Measurements from ENCODE around the gene TSPAN13.

Gene TSPAN13

DNA sequence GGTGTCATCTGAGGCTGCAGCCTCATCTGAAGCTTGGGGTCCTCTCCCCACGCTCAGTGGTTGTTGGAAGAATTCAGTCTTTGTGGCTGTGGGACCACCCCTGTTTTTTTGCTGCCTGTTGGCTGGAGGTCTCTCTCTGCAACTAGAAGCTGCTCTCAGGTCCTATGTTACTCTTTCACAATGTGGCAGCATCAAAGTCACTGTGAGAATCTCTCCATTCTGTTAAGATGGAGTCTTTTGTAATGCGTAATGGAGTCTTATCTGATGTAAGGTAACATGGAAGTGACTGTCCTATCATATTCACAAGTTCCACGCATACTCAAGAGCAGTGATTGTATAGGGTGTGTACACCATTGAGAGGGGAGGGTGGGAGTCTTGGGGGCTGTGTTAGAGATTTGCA, 24.9 kb downstream of the TSPAN13 start:
- DNase-seq, result no peak

DNA sequence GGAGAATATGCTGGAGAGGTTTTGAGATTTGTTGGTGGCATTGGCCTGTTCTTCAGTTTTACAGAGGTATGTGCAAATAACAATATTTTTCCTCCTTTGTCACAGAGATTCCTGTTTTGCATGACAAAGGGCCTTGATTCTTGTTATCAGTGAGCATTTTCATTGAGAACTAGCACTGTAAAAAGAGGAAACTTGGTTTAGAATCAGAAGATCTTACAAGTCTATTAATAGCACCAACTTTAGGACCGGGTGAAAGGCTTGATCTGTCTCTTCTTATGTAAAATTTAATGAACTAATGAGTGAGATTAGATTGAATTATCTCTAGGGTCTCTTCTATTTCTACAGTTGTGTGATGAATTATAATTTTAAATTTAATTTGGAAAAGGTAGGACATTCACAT, 25.5 kb downstream of the TSPAN13 start:
- DNase-seq, result no peak

DNA sequence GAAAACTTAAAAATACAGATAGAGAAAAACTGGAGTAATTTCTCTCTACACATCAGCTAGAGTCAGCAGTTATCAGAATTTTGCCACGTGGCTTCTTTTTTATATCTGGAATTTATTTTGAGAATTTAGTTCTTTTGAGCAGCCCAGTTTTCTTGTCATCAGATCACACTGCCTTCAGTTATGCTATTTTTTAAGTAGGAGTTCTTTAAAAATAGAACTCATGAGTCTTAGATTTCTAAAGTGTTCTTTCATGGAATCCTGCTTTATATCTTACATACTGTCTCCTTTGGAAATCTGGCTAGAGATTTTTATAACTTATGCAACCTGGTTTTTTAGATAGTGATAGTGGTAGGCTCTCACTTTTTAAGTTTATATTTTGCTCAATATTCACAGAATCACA, 27.0 kb downstream of the TSPAN13 start:
- DNase-seq, result no peak

DNA sequence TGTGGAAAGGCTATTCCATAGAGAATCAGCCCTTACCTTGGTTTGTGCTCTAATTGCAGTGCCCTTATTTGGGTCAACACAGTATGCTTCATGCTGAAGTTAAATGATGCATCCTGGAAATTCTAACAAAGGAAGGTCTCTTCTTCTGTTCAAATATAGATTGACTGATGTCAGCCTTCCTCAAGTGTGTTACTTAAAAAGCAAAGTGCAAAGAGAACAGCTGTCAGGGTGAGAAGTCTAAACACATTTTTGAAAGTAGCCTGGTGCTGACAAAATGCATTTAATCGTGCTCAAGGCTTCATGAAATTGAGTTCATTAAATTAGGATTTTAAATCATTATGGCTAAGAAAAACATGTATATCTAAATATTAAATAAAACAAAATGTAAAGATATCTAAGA, 31.8 kb downstream of the TSPAN13 start:
- peak; percentile 42 for DNase-seq

DNA sequence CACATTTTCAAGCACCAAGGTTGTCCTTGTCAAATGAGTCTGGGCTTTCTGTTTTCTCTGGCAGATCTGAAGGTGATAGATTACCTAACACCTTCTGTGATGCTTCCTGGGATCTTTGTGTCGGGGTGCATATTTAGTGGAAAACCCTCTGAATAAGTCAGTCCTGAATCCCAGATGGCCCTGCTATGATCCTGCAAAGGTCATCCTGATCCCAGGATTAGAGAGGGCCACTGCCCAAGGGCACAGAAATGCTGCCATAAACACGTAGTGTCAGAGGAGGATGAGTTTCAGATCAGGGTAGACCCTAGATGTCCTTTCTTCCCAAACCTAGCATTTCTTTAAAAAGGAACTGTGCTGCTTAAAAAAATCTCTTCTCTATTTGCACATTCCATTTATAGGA, 32.3 kb downstream of the TSPAN13 start:
- DNase-seq, result no peak

DNA sequence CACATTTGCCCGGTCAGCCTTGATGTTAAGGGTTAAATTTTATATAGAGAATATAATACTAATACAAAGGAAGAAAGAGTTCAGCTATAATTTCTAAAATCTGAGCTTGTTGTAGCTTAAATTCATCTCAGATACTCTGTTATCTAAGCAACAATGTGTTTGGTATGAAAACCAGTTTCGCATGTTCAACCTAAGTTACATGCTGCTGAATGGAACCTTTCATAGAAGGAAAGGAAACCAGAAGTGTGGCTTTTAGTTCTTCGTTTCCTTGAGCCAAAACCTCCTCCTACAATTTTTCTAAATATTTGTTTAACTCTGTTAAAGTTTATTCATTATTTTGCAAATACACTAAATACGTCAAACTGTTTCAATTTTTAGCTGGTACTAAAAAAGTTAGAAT, 32.7 kb downstream of the TSPAN13 start:
- DNase-seq, result no peak

DNA sequence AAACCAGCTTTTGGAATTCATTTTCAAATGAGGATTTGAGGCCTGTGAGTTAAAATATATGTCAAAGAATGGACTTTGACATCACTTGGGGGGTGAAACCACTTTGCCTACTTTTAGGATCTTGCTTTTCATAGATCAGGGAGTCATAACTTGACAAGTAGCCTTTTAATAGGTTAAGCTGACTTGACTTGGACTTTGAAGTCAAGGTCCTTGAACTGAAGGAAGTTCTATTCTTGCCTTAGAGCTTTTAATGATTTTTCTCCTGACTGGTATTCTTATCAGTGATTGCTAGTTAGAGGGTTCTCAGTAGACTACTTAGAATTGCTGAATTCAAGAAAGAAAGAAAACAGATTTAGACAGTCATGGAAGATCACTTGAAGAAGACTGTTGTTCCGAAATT, 33.6 kb downstream of the TSPAN13 start:
- DNase-seq, result no peak

DNA sequence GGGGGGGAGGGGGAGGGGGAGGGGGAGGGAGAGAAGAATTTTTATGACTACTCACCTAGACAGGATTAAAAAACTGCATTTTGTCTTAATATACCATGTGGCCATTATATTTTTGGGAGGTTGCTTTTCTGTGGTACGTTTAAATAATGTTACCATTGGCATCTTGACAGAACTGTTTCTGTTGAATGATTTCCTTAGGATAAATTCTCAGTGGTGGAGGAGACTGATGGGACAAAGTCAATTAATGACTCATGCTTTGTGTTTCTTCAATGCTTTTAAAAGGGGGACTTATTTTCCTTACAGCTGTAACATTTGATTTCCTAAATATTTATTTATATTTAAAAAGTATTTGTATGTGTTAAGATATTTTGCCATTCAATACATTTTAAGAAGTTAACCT, 37.5 kb downstream of the TSPAN13 start:
- DNase-seq, result no peak

DNA sequence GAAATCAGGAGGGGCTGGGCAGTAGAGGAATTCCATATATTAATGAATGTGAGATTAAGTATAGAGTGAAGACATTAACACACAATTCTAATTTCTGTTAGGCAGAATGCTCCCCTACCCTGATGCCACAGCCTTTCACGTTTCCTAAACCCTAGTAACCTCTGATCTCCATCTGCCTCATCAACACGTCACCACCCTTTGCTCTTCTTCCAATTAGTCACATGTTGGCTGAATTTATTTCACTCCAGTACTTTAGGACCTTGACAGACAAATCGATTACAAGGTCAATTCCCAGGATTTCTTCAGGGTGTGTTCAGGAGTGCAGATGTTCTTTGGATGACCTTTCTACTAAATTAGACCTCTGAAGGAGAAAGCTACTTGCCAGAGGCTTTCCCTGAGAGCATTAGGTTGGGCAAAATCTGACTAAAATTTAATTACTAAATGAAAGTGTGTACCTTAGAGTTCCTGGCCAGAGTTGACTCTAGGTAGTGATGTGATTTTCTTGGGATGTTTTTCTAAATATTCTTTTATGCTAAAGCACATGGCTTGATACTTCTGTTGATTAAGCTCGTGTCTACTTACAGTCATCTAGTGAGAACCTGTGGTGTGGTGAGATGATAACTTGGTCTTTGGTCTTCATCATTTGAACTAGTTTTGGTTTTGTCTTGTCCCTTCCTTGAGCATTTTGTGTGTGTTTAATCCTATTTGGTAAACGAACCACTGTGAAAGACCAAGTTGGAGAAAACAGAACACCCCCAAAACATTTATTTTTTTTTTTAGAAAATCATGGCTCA, 38.5 kb downstream of the TSPAN13 start:
- peak; percentile 54 for DNase-seq

DNA sequence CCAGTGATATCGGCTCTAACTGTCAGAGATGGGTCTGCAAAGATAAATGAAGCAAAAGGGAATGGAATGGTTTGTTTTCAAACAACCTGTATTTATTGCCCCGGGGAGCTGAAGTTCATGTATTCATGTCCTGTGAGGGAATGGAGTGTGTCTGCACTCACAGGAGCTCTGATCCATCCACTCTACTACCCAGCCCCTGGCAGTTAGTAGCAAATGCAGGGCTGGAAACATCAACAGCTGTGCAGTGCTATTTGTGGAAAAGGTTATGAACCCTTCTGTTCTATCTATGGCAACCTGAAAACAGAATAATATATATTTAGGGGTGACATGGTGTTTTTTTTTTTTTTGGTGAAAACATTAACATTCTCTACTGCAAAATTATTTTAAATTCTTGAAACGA, 41.4 kb downstream of the TSPAN13 start:
- DNase-seq, result peak; percentile 77

DNA sequence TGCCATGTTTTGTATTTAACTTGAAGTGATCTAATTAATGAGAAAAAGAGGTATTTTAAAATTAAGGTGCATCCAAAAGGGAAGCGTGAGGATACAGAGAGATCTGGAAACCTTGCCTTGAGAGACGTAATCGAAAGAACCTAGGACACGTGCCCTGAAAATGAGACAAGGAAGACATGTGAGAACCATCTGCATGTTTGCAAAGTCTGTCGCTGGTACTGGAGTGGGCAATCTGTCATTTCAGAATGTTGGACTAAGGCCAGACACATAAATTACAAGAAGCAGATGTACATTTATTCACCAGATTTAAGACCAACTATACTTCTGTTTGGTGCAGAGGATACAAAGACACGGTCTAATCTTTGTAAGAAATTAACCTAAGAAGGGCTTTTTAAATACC, 42.1 kb downstream of the TSPAN13 start:
- peak; percentile 99 for DNase-seq

DNA sequence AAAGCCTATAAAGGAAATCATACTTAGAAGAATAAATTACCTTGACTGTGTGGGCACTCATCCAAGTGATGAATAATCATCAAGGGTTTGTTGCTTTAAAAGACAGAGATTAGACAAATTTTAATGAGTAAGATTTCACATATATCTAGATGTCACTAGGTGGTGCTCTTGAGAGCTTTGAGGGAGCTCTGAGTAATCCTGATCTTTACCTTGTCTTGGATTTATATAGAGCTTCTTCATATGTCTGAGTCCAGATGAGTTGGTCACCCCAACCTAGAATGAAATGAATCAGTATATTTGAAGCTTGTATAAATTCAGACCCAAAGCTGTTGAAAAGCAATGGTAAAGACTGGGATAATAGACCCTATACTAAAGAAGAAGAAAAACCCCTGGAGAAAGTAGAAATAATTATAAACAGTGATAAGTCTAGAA, 47.6 kb downstream of the TSPAN13 start:
- DNase-seq, result peak; percentile 67

DNA sequence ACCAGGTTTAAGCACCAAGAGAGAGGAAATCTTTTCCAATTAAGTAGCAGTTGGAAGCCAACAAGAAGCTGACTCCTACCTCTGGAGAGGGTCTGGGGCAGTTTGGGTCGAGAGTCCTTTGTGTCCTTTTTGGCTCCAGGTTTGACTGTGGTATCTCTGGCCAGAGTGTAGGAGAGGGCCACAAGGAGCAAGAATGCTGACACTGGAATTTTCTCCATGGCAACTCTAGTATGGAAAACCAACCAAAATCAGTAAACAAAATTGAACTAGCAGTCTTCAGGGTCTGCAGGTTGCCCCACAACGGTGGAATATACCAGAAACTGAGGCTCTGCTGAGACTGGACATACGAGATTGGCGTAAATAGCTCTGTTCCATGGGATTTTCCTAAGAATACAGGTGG, 48.0 kb downstream of the TSPAN13 start:
- DNase-seq, result no peak

DNA sequence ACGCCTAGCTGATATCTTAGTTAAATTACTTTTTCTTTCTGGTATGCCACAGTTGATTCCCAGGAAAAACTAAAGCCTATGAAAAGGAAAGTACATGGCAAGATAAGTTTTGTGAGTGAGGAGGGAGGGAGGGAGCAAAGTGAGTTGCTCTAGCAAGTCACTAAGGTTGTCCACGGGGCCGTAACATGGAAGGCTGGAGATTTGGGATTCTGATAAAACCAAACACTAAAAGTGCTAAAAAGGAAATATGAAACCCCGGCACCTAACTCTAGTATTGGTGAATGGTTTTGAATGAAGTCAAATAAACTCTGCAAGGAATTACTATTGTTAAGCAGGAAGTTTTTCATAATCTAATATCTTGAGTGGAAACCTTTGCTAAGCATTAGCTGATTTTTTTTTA, 49.6 kb downstream of the TSPAN13 start:
- DNase-seq, result no peak

DNA sequence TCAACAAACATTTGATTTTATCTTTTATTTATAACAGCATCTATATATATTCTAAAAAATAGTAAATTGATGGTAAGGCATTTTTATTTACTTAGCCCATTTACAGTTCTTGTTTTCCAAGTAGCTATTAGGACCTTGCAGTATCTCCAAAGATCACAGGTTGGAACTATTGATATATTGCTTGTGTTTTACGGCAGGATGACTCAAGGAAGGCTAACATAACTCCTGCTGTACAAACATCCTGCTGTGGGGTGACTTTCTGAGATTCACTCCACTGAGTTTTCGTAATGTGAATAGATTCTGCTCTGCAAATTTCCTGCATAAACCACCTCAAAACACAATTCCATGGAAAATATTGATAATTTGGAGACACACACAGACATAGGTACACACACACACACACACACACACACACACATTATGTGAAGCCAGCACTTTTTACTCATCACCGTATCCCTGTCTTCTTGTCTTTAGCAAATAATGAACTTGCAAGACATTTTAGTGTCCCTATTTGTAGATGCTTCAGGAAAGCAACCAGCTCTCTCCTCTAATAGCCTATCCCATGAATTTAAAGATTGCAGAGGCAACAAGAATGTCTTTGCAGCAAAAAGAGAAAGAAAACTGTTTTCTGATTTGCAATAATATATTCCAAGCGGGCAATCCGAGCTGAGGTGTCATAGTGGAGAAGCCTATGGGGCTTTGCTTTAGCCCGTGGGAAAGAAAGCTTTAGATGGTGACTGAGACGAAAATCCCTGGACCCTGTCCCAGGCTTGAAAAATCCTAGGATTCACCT, 50.5 kb downstream of the TSPAN13 start:
- DNase-seq, result no peak

DNA sequence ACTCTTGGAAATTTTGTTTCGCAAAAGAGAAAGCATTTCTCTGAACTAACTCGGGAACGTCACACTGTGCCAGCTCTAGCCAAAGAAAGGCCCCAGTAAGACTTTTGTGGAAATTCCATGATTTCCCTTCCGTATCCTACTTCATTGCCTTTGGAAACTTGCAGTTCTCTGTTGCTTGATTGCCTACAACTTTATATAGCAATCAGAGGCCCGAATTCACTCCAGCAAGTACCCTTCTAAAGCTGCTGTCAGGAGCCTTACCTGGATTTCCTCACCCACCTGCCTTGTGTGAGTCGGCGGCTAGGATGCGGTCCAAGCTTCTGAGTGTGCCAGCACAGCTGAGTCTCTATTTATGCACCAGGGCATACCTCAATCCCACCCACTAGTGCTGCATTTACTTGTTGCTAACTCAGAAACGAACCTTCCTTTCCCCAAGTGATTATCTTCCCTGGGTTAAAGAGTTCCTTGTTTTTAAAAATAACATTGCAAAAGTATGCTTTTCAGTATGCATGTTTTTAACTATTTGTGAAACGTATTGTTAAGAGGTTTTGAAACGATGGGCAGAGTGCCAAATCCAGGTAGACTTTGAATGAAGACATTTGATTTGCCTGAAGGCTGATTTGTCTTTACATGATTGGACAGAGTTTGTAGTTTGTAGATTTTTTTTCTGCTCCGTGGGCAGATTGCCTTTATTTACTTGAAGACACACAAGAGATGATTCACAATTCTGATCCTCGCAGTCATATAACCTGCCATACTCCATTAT, 51.3 kb downstream of the TSPAN13 start, which contains the start of gene AGR2:
TSS of gene AGR2 (minus strand) at position 326 of the 766 bp plus-strand sequence. CDS start 3,203 bp downstream, outside the sequence.
- DNase-seq, result peak; percentile 59

DNA sequence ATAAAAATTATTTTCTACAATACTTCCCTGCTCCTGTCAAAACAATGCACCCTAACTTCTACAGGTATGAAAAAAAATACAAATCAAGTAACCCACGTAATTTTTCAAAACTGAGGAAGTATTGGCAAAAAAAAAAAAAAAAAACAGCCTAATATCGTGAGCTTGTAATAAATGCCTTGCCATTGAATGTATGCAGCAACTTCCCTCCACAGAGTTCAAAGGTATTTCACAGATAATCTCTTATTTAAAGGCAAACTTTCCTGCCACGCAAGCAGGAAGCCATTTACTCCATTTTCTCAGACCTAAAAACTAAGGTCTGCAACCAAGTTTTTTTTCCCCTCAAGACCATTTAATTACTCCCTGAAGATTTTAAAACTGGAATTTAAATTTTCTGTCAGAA, 51.9 kb downstream of the TSPAN13 start:
- DNase-seq, result no peak

DNA sequence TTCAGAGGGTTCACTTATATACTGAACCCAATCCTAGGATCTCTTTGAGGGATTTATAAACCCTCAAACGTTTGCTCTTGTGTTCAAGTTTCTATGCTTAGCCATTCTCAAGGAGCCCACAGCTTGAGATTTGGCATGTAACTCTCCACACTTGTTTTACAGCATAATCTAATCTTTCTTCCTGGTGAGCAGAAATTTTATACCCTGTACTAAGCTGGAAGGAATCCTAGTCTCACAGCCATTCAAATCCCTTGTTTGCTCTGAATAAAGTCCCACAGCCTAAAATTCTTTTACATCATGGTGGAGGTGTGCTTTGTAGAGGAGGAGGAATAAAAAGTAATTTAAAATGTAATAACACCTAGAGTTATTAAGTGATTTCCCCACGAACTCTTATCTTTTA, 56.6 kb downstream of the TSPAN13 start:
- no peak for DNase-seq

DNA sequence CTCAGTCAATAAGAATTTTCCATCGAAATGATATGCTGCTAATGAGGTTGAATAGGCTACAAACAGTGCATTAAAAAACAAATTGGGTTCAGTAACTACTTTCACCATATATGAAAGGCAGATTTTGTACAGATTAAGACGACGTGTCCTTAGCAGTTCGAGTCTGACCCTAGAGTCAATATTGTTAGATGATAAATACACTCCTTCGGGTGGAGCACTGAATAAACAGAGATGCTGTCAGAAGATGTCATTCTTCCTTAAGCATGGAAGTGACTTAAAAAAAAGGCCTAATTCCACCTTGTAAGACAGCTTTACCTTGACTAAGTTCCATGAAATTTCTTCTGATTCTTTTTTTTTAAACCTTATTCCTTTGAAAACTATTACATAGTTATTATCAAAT, 57.0 kb downstream of the TSPAN13 start:
- DNase-seq, result no peak

DNA sequence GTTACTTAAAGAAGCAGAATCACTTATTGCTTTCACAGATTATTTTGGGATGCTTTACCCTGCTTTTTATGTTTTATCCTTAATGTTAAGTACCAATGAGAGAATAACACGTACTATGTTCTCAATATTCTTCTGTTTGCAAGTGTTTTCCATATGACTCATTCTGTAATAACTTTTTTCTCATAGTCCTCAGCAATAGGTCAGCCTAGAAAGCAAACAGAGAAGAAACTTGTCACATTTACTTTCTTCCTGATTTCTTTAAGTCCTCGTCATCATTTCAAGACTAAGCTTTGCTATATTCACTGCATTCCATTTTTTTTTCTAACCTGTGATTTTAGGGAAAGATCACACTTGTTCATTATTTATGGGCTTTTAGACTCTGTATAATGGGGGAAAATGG, 58.0 kb downstream of the TSPAN13 start:
- DNase-seq, result no peak

DNA sequence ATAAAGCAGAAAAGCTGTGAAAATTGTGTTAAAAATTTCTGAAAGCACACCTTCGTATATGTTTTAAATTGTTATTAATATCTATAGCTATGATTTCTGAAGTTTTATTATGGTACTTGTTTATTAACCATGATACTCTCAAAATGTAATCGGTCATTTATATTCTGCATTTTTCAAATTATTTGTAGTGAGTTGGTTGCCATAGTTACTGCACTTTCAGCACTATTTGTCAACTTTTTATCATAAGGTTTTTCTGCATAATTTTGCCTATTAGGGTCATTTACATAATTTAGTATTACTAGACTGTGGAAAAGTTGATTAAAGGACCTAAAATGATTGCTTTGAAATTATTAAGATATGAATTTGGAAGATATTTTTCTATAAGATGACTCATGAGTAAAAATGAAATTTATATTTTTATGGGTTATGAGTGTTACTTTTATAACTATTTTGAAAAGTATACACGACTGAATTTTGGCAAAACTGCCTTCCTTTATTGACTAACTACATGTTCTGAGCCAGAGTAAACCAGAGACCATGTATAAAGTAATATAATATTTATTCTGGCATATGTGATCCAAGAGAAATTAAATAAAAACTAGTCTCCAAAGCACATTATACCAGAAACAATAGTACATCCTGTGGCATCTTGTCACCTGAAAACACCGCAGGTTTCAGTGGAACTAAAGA, 59.1 kb downstream of the TSPAN13 start:
- no peak for DNase-seq

DNA sequence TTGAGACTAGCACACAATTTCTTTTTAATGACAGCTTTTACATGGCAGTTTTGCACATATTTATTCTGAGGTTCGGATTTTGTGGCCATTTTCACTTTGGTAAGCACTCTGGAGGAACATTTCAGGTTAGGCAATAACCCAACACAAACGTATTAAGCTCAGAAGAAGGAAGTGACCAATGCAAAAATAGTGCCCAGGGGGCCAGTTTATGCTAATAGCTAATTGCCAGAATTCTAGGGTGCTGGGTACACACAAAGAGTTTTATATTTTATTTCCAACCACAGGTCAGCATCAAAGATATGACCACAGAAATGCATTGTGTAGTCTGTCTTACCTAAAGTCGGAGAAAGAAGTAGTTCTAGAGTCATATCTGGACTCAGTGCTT, 59.7 kb downstream of the TSPAN13 start:
- DNase-seq, result no peak

DNA sequence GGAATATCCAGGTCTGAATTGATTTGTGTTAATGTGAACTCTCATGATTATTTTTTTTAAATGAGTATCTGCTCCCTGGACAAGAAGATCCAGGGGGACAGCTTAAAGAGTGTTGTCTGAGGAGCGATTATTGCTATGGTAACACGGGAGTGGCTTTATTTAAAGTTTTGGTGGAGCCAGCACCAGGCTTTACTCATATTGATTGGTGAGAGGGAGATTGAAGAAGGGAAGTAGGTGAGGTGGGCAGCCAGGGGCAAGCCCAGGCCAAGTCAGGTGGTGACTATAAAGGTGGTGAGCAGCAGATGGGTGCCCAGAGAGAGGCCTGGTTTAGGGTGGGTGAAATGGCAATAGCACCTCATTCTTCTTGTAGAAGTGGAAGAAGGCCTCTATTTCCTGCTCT, 61.4 kb downstream of the TSPAN13 start:
- DNase-seq, result no peak

All from NCI-H2171 treated with DMSO at 0.1 percent for 48 hours (cell line).